HG03139 (cell line): ENCODE measurements around the gene ANKRD34A.

Experiments used
- ATAC-seq: cut with Tn5 transposase; IDR thresholded peaks from one replicate; pipeline ENCODE4 v1.9.1; 2021; ENCODE audit not compliant: unreplicated experiment

ANKRD34A gene

GRCh38 chr1:145912128-145912641 lies 52.2 kb downstream of the ANKRD34A start:
- no peak for ATAC-seq
